Liver (tissue), 9 donors: ENCODE data around the gene METTL13. TPM values are rescaled to one million over a fixed set of nuclear protein-coding genes. Genes with fewer than 3 reads are reported as not detected.

Experiments
- DNase-seq: peaks from one replicate; pipeline ENCODE4 v3.0.0-alpha.2; 2017; ENCODE audit warnings: low spot score
- H3K27ac ChIP-seq, 2 donors: one replicate each; pipeline ENCODE4 v1.7.0; 2013; ENCODE audit warnings: inconsistent platforms in 2 of 2, low read length in 2 of 2, control low read depth in 1 of 2, low read depth in 1 of 2, mild to moderate bottlenecking in 1 of 2
- H3K27me3 ChIP-seq, 4 donors: one replicate each; pipeline versions ENCODE4 v1.6.1 to v1.7.0; 2013; ENCODE audit warnings: low read length in 3 of 4, inconsistent platforms in 1 of 4, mild to moderate bottlenecking in 1 of 4, moderate library complexity in 1 of 4; ENCODE audit not compliant: control insufficient read depth in 4 of 4, insufficient read depth in 4 of 4
- H3K36me3 ChIP-seq, 4 donors: one replicate each; pipeline versions ENCODE4 v1.6.1 to v1.7.0; 2013; ENCODE audit warnings: low read length in 3 of 4, mild to moderate bottlenecking in 3 of 4, low read depth in 1 of 4, moderate library complexity in 1 of 4; ENCODE audit not compliant: control insufficient read depth in 4 of 4, insufficient read depth in 3 of 4
- H3K4me1 ChIP-seq, 4 donors: one replicate each; pipeline versions ENCODE4 v1.6.1 to v1.7.0; 2013; ENCODE audit warnings: low read length in 3 of 4, mild to moderate bottlenecking in 3 of 4, moderate library complexity in 1 of 4; ENCODE audit not compliant: control insufficient read depth in 4 of 4, insufficient read depth in 4 of 4
- H3K4me3 ChIP-seq, 3 donors: one replicate each; pipeline versions ENCODE4 v1.6.1 to v1.7.0; 2013; ENCODE audit warnings: low read length in 3 of 3, control low read depth in 1 of 3, low read depth in 1 of 3, mild to moderate bottlenecking in 1 of 3
- H3K9ac ChIP-seq, 2 donors: one replicate each; pipeline ENCODE4 v1.7.0; 2013; ENCODE audit warnings: low read length in 2 of 2, mild to moderate bottlenecking in 2 of 2, moderate library complexity in 2 of 2, control low read depth in 1 of 2, low read depth in 1 of 2
- H3K9me3 ChIP-seq, 4 donors: one replicate each; pipeline versions ENCODE4 v1.6.1 to v1.7.0; 2013; ENCODE audit warnings: low read length in 3 of 4; ENCODE audit not compliant: control insufficient read depth in 4 of 4
- EGR1 ChIP-seq, 2 donors: IDR thresholded peaks; 2 replicates each; pipeline ENCODE4 v1.6.1; 2016 to 2018; ENCODE audit warnings: antibody characterized with exemption in 2 of 2, low read depth in 2 of 2
- FOXA1 ChIP-seq: IDR thresholded peaks from 2 replicates; pipeline ENCODE4 v1.6.1; 2016; ENCODE audit warnings: antibody characterized with exemption
- FOXA2 ChIP-seq: IDR thresholded peaks from 2 replicates; pipeline ENCODE4 v1.6.1; 2016; ENCODE audit warnings: antibody characterized with exemption
- HNF4A ChIP-seq, 2 donors: conservative IDR thresholded peaks; 2 replicates each; pipeline ENCODE4 v1.6.1; 2016; ENCODE audit warnings: antibody characterized with exemption in 2 of 2, mild to moderate bottlenecking in 2 of 2
- RAD21 ChIP-seq, 2 donors: IDR thresholded peaks; 2 replicates each; pipeline ENCODE4 v1.6.1; 2016; ENCODE audit warnings: antibody characterized with exemption in 2 of 2, mild to moderate bottlenecking in 2 of 2
- REST ChIP-seq: IDR thresholded peaks from 2 replicates; pipeline ENCODE4 v1.6.1; 2016; ENCODE audit warnings: antibody characterized with exemption, mild to moderate bottlenecking
- RXRA ChIP-seq, 2 donors: IDR thresholded peaks; 2 replicates each; pipeline ENCODE4 v1.6.1; 2017 to 2018; ENCODE audit warnings: antibody characterized with exemption in 2 of 2, mild to moderate bottlenecking in 1 of 2
- SP1 ChIP-seq: IDR thresholded peaks from 2 replicates; pipeline ENCODE4 v1.6.1; 2018; ENCODE audit warnings: antibody characterized with exemption, mild to moderate bottlenecking
- YY1 ChIP-seq: IDR thresholded peaks from 2 replicates; pipeline ENCODE4 v1.6.1; 2016; ENCODE audit warnings: antibody characterized with exemption, mild to moderate bottlenecking
- WGBS: extraction: QIAGEN DNeasy Blood & Tissue Kit; methylation state at CpG from one replicate; pipeline ENCODE4 v1.1.7; 2013; 5-methylcytosine and 5-hydroxymethylcytosine counted together
- polyA plus RNA-seq, 2 donors: library from polyadenylated mRNA; stranded (reverse) in 1 of 2; unstranded in 1 of 2; fragments of 200-250 nt in 1 of 2; fragments of >200 nt in 1 of 2; fragmentation: Nextera tagmentation in 1 of 2; extraction: Ambion mirVana in 1 of 2; gene quantifications; one replicate each; pipeline versions ENCODE4 v1.2.1 to v1.2.3, GENCODE V29; 2013 to 2015
- total RNA-seq, 2 donors: library from RNA; depleted of rRNA; stranded (reverse); fragments of >200 nt; gene quantifications; one replicate each; pipeline ENCODE4 v1.2.3, GENCODE V29; 2014
- TF ChIP-seq, protein P1 (sequence below): IDR thresholded peaks from 2 replicates; pipeline ENCODE4 v1.6.1; 2016; ENCODE audit warnings: antibody characterized with exemption
- donor health status: healthy.
- donor health status: healthy.
- donor health status: healthy.
- donor health status: healthy.
- donor health status: healthy.

Gene METTL13
- total and polyA plus RNA-seq, 4 donors: 10.5 to 16.1 (median 13.4) TPM

GRCh38 chr1:171796592-171796991 lies 15.1 kb downstream of the METTL13 start (continued):
- TF ChIP-seq REST: no peak
- no peak for TF ChIP-seq FOXA1
- TF ChIP-seq SP1: no peak
- TF ChIP-seq, protein P1, sequence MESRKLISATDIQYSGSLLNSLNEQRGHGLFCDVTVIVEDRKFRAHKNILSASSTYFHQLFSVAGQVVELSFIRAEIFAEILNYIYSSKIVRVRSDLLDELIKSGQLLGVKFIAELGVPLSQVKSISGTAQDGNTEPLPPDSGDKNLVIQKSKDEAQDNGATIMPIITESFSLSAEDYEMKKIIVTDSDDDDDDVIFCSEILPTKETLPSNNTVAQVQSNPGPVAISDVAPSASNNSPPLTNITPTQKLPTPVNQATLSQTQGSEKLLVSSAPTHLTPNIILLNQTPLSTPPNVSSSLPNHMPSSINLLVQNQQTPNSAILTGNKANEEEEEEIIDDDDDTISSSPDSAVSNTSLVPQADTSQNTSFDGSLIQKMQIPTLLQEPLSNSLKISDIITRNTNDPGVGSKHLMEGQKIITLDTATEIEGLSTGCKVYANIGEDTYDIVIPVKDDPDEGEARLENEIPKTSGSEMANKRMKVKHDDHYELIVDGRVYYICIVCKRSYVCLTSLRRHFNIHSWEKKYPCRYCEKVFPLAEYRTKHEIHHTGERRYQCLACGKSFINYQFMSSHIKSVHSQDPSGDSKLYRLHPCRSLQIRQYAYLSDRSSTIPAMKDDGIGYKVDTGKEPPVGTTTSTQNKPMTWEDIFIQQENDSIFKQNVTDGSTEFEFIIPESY: no peak
- TF ChIP-seq FOXA2: no peak
- no peak for TF ChIP-seq RAD21 (IDR thresholded peaks at IDR 0.05)
- no peak for TF ChIP-seq RXRA (IDR thresholded peaks at IDR 0.05)

- 97% methylated on average over 3 of the region's 3 CpGs for WGBS
- H3K27ac ChIP-seq: no peak overlapping the region
Measured at GRCh38 chr1:171798311-171798710, 16.9 kb downstream of the METTL13 start.

More at GRCh38 chr1:171798311-171798710, 16.9 kb downstream of the METTL13 start:
- H3K9ac ChIP-seq: no peak overlapping the region
- no peak for DNase-seq
- no peaks in the 10 kb centered on the region for H3K9me3 ChIP-seq
- H3K27me3 ChIP-seq: no peaks in the 10 kb centered on the region
- H3K4me3 ChIP-seq: no peak overlapping the region
- no peaks in the 10 kb centered on the region for H3K4me1 ChIP-seq
- TF ChIP-seq RAD21 (IDR thresholded peaks at IDR 0.05) (no peak), FOXA1 (no peak), YY1 (no peak), EGR1 (IDR thresholded peaks at IDR 0.05; ENCODE audit: low read depth in 2 of 2) (no peak), REST (no peak), HNF4A (conservative IDR thresholded peaks at IDR 0.05) (no peak)
- TF ChIP-seq, protein P1: no peak
- H3K36me3 ChIP-seq: peaks cover 4 to 45% (median 25%) of the 10 kb centered on the region in 4 donors
